KMS-11 (cell line): ENCODE data around the gene HOXB5.

ENCODE experiments used
- H2AFZ ChIP-seq: fragments of 200-600 bp; sonication (generic); 2 replicates; pipeline ENCODE4 v1.6.1; 2016; ENCODE audit warnings: antibody characterized with exemption, mixed run types, low read depth
- H3K27ac ChIP-seq: fragments of 200-600 bp; sonication (generic); 2 replicates; pipeline ENCODE4 v1.6.1; 2016; ENCODE audit warnings: mild to moderate bottlenecking, mixed run types
- H3K27me3 ChIP-seq: fragments of 200-600 bp; sonication (generic); 2 replicates; pipeline ENCODE4 v1.6.1; 2017; ENCODE audit warnings: mild to moderate bottlenecking, low read depth, mixed run types, moderate library complexity; ENCODE audit not compliant: insufficient read depth
- H3K36me3 ChIP-seq: fragments of 200-600 bp; sonication (generic); 2 replicates; pipeline ENCODE4 v1.6.1; 2017; ENCODE audit warnings: mild to moderate bottlenecking, mixed run types; ENCODE audit not compliant: insufficient read depth
- H3K4me1 ChIP-seq: fragments of 200-600 bp; sonication (generic); 2 replicates; pipeline ENCODE4 v1.6.1; 2016; ENCODE audit warnings: mild to moderate bottlenecking, low read depth, mixed run types; ENCODE audit not compliant: poor library complexity, severe bottlenecking
- H3K4me2 ChIP-seq: fragments of 200-600 bp; sonication (generic); 2 replicates; pipeline ENCODE4 v1.7.0; 2016; ENCODE audit warnings: mild to moderate bottlenecking, mixed run types
- H3K4me3 ChIP-seq: fragments of 200-600 bp; sonication (generic); IDR thresholded peaks from 2 replicates; pipeline ENCODE4 v1.6.1; 2017; ENCODE audit warnings: low read depth, low read length, mixed read lengths; ENCODE audit not compliant: insufficient read depth
- H3K79me2 ChIP-seq: fragments of 200-600 bp; sonication (generic); 2 replicates; pipeline ENCODE4 v1.6.1; 2016; ENCODE audit warnings: low read depth, mixed run types; ENCODE audit not compliant: insufficient read depth
- H3K9ac ChIP-seq: fragments of 200-600 bp; sonication (generic); 2 replicates; pipeline ENCODE4 v1.6.1; 2016; ENCODE audit warnings: mild to moderate bottlenecking, mixed run types
- H4K20me1 ChIP-seq: fragments of 200-600 bp; sonication (generic); 2 replicates; pipeline ENCODE4 v1.6.1; 2016; ENCODE audit warnings: mild to moderate bottlenecking, mixed run types; ENCODE audit not compliant: insufficient read depth
- CTCF ChIP-seq: fragments of 200-600 bp; sonication (generic); conservative IDR thresholded peaks from 2 replicates; pipeline ENCODE4 v1.6.1; 2017; ENCODE audit warnings: low read depth, mild to moderate bottlenecking, antibody characterized with exemption, low read length, moderate library complexity, mixed read lengths

The HOXB5 gene

GRCh38 chr17:48622857-48623256 is 29.3 kb upstream of the HOXB5 start:
- Histone ChIP-seq H3K4me2 (no peak overlapping the region), H3K27me3 (peaks cover 70% of the 10 kb centered on the region), H3K9ac (no peak overlapping the region)

GRCh38 chr17:48621410-48622392 is 28.1 kb upstream of the HOXB5 start:
- Histone ChIP-seq H3K9ac (no peak overlapping the region), H4K20me1 (no peaks in the 10 kb centered on the region), H3K4me1 (peaks cover 15% of the 10 kb centered on the region), H3K27me3 (peaks cover 72% of the 10 kb centered on the region), H3K27ac (no peak overlapping the region), H2AFZ (no peak overlapping the region), H3K79me2 (no peaks in the 10 kb centered on the region), H3K4me3 (no peak overlapping the region), H3K36me3 (no peaks in the 10 kb centered on the region), H3K4me2 (no peak overlapping the region)
- TF ChIP-seq CTCF = no peak

More at GRCh38 chr17:48622857-48623256, 29.3 kb upstream of the HOXB5 start:
- TF ChIP-seq CTCF = no peak
- Histone ChIP-seq H3K79me2 (no peaks in the 10 kb centered on the region), H3K36me3 (no peaks in the 10 kb centered on the region), H3K4me1 (peaks cover 14% of the 10 kb centered on the region), H4K20me1 (no peaks in the 10 kb centered on the region), H3K4me3 (no peak overlapping the region), H2AFZ (no peak overlapping the region), H3K27ac (no peak overlapping the region)

- H3K27me3 ChIP-seq = peaks cover 83% of the 10 kb centered on the region
These were observed 27.0 kb upstream of the HOXB5 start for GRCh38 chr17:48620461-48621139.

More at GRCh38 chr17:48620461-48621139, 27.0 kb upstream of the HOXB5 start:
- H3K27ac ChIP-seq = no peak overlapping the region
- H3K4me3 ChIP-seq = no peak overlapping the region
- no peak overlapping the region for H3K4me2 ChIP-seq
- TF ChIP-seq CTCF = no peak
- H3K79me2 ChIP-seq = no peaks in the 10 kb centered on the region
- H3K36me3 ChIP-seq = no peaks in the 10 kb centered on the region
- peaks cover 15% of the 10 kb centered on the region for H3K4me1 ChIP-seq
- no peak overlapping the region for H3K9ac ChIP-seq
- no peak overlapping the region for H2AFZ ChIP-seq
- H4K20me1 ChIP-seq = no peaks in the 10 kb centered on the region
